GM23248 (cell line): ENCODE results near the gene ADAMTSL1.

Source experiments
- EZH2 ChIP-seq: fragments of 200-600 bp; sonication (generic); IDR thresholded peaks from 2 replicates; pipeline ENCODE4 v1.6.1; 2018; ENCODE audit warnings: antibody characterized with exemption, mild to moderate bottlenecking; ENCODE audit not compliant: insufficient read depth, poor library complexity, severe bottlenecking
- EZH2phosphoT487 ChIP-seq: fragments of 200-600 bp; sonication (generic); IDR thresholded peaks from 2 replicates; pipeline ENCODE4 v1.6.1; 2018; ENCODE audit warnings: antibody characterized with exemption, moderate library complexity, mild to moderate bottlenecking, low read depth; ENCODE audit not compliant: insufficient read depth

DNA sequence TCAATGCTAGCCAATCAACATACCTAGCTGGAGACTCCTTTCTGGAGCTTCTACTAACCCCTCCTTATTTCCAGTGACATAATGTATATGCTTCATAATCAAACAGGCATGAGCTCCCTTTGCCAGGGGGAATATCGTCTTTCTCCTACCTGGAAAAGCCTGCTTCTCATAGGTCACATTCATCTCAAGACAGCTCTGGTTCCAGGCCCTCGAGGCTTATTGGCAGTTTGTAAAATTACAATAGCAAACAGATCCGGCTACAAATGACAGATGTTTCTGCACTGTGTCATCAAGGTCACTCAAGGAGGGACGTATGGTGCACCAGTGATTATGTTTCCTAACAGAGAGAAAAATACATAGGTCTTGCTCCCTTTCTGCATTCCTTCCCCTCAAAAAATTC, 419.1 kb downstream of the ADAMTSL1 start:
- TF ChIP-seq EZH2phosphoT487 (no peak), EZH2 (no peak)
